Panc1 (cell line): ENCODE results near the gene PAGR1. TPM values are rescaled to one million over a fixed set of nuclear protein-coding genes. Genes with fewer than 3 reads are reported as not detected.
"Not testable (repeated sequence)": the region's sequence is repeated elsewhere in the genome, so short reads cannot be mapped to it uniquely, and the experiment has no call there.

Experiments
- ATAC-seq: fragments of 200-7000 bp; cut with Tn5 transposase; 2 replicates; pipeline ENCODE4 v1.9.1; 2020; ENCODE audit warnings: mild to moderate bottlenecking, moderate library complexity
- BruUV-seq: library from RNA; stranded (reverse); fragments of 400-500 nt; replicated peaks from 2 replicates; lab custom pipeline; 2021; lab: Mats Ljungman, UMichigan
- CTCF ChIA-PET: fragments of 300-600 bp; sonication (Branson Sonifier 250); formaldehyde crosslinking; loops from one replicate; lab custom pipeline; 2022; ENCODE audit warnings: antibody characterized with exemption; lab: Charles Lee
- POLR2A ChIA-PET: fragments of 300-600 bp; sonication (Branson Sonifier 250); formaldehyde crosslinking; loops from one replicate; lab custom pipeline; 2022; ENCODE audit warnings: antibody characterized with exemption; lab: Charles Lee
- DNase-seq: peaks from one replicate; pipeline ENCODE4 v3.0.0-alpha.2; 2010; ENCODE audit warnings: low read depth, low spot score
- H3K27ac ChIP-seq: 2 replicates; pipeline ENCODE4 v1.5.1; 2011; ENCODE audit warnings: mild to moderate bottlenecking, low read length, inconsistent platforms
- H3K27me3 ChIP-seq: fragments of 200-500 bp; sonication (Bioruptor generic); 2 replicates; pipeline ENCODE4 v1.6.0; 2014; ENCODE audit warnings: low read length, inconsistent platforms; ENCODE audit not compliant: control insufficient read depth, insufficient read depth
- H3K36me3 ChIP-seq: fragments of 200-500 bp; sonication (Bioruptor generic); 2 replicates; pipeline ENCODE4 v1.5.1; 2014; ENCODE audit warnings: inconsistent platforms, mild to moderate bottlenecking, low read length, moderate library complexity; ENCODE audit not compliant: control insufficient read depth, insufficient read depth
- H3K4me1 ChIP-seq: 2 replicates; pipeline ENCODE4 v1.5.1; 2011; ENCODE audit warnings: inconsistent platforms, mild to moderate bottlenecking, low read length, moderate library complexity; ENCODE audit not compliant: control insufficient read depth, insufficient read depth
- H3K4me3 ChIP-seq, 2 experiments: 2 replicates each; pipeline ENCODE4 v1.5.1; 2011 to 2012; ENCODE audit warnings: low read depth in 2 of 2, low read length in 2 of 2, mild to moderate bottlenecking in 2 of 2, inconsistent platforms in 1 of 2, moderate library complexity in 1 of 2
- H3K9me3 ChIP-seq: fragments of 200-500 bp; sonication (Bioruptor generic); 2 replicates; pipeline ENCODE4 v1.5.1; 2014; ENCODE audit warnings: low read depth, mild to moderate bottlenecking, inconsistent platforms, low read length, moderate library complexity; ENCODE audit not compliant: control insufficient read depth, insufficient read depth
- POLR2AphosphoS5 ChIP-seq: IDR thresholded peaks from 2 replicates; pipeline ENCODE4 v1.6.1; 2012; ENCODE audit warnings: mild to moderate bottlenecking, low read depth, low read length, moderate library complexity
- REST ChIP-seq, 2 experiments: IDR thresholded peaks; 2 replicates each; pipeline ENCODE4 v1.6.1; 2011 to 2012; ENCODE audit warnings: low read depth in 2 of 2, control low read depth in 1 of 2, low read length in 1 of 2, mild to moderate bottlenecking in 1 of 2, moderate library complexity in 1 of 2; ENCODE audit not compliant: insufficient read depth in 1 of 2
- SIN3A ChIP-seq: IDR thresholded peaks from 2 replicates; pipeline ENCODE4 v1.6.1; 2012; ENCODE audit warnings: low read depth, mild to moderate bottlenecking, low read length, moderate library complexity, borderline replicate concordance; ENCODE audit not compliant: insufficient read depth
- TCF7L2 ChIP-seq: IDR thresholded peaks from 2 replicates; pipeline ENCODE4 v1.6.1; 2011; ENCODE audit warnings: mild to moderate bottlenecking, low read depth, low read length, inconsistent platforms
- in situ Hi-C: cut with HindIII; loops from 2 replicates; pipeline ENCODE4 v1.10.0; 2016; ENCODE audit warnings: low sequenced_read_pairs, low pct_unique_long_range_greater_than_20kb
- intact Hi-C: fragments of 100-400 bp; cut with micrococcal nuclease; formaldehyde crosslinking; loops from one replicate; pipeline ENCODE4 v1.10.0; 2022; ENCODE audit not compliant: unreplicated experiment
- total RNA-seq: library from RNA; stranded (reverse); gene quantifications from one replicate; pipeline ENCODE4 v1.2.1, GENCODE V29; 2021; ENCODE audit not compliant: unreplicated experiment
- TF ChIP-seq, protein P1 (sequence below): fragments of 450-650 bp; IDR thresholded peaks from 2 replicates; pipeline ENCODE4 v1.5.1; 2017; ENCODE audit warnings: mild to moderate bottlenecking

Gene PAGR1
- total RNA-seq, 1 experiment from 2014 or later: 42.5 TPM

GRCh38 chr16:29783094-29783953, 32.6 kb upstream of the PAGR1 start:
- POLR2A ChIA-PET: not testable (repeated sequence)

GRCh38 chr16:29784157-29784556, 31.8 kb upstream of the PAGR1 start:
- Histone ChIP-seq H3K4me3 (no peak overlapping the region), H3K36me3 (no peaks in the 10 kb centered on the region), H3K27ac (no peak overlapping the region), H3K27me3 (no peaks in the 10 kb centered on the region), H3K4me1 (no peaks in the 10 kb centered on the region), H3K9me3 (no peaks in the 10 kb centered on the region)
- ChIA-PET CTCF (interaction anchor here (0.6 to 1.2 kb wide), 5 partner anchors 11 to 94 kb away, joined by 3 to 4 read pairs (median 3); no protein-coding TSS in a partner anchor), POLR2A (no interaction called here)
- DNase-seq: no peak
- TF ChIP-seq REST (IDR thresholded peaks at IDR 0.05; ENCODE audit: insufficient read depth in 1 of 2, low read depth in 2 of 2, low read length in 1 of 2): no peak
- in situ Hi-C loops: no loop called here
- ATAC-seq: no peak
- intact Hi-C loops: no loop called here
- no TSS peak for BruUV-seq

More at GRCh38 chr16:29783094-29783953, 32.6 kb upstream of the PAGR1 start:
- H3K9me3 ChIP-seq, H3K27me3 ChIP-seq, in situ Hi-C loops, H3K27ac ChIP-seq, H3K4me3 ChIP-seq, H3K4me1 ChIP-seq, ATAC-seq, intact Hi-C loops, DNase-seq, BruUV-seq, H3K36me3 ChIP-seq: not testable (repeated sequence)
- CTCF ChIA-PET: interaction anchor here (1.2 kb wide), 1 partner anchor 54 kb away, joined by 4 read pairs; no protein-coding TSS in a partner anchor

DNA sequence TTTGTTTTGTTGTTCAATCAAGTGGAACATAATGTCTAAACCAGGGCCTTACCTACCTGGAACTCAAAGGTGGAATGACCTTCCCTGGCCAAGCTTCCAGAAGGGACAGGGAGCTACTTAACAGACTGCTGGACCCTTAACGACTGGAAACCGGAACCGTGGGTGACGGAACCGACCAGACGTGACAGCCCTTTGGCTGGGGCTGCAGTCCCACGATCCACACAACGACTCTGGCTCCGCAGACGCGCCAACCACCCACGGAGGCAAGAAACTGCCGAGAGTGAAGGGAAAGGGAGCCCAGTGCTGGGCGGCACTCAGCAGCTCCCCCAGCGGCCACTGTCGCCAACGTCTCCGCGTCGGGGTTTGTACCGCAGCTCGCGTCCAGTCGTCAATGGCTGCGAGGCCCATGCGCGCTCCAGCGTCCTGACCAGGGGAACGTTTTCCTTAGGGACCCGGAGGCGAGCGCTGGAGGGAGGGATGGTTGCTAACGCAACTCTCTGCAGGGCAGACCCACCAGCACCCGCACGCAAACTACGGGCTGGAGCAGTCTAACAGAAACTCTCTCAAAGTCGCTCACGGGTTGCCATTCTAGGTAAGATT, 31.0 kb upstream of the PAGR1 start:
- no peak for DNase-seq
- Histone ChIP-seq H3K4me1 (no peaks in the 10 kb centered on the region), H3K9me3 (no peaks in the 10 kb centered on the region), H3K4me3 (peak overlapping the region in 1 of 2 experiments; percentile 24; a peak in 1 of 4 replicates), H3K36me3 (no peaks in the 10 kb centered on the region), H3K27ac (peak overlapping the region; percentile 60), H3K27me3 (no peaks in the 10 kb centered on the region)
- BruUV-seq: no TSS peak
- POLR2A ChIA-PET: no interaction called here
- CTCF ChIA-PET: interaction anchor here (0.6 to 1.2 kb wide), 5 partner anchors 12 to 95 kb away, joined by 3 to 4 read pairs (median 3); no protein-coding TSS in a partner anchor
- ATAC-seq: peak; percentile 91
- TF ChIP-seq REST (IDR thresholded peaks at IDR 0.05; ENCODE audit: insufficient read depth in 1 of 2, low read depth in 2 of 2, low read length in 1 of 2) (peak in 1 of 2 experiments; percentile 43; a peak in 1 of 4 replicates), SIN3A (no peak), TCF7L2 (no peak), POLR2AphosphoS5 (no peak)
- TF ChIP-seq, protein P1, sequence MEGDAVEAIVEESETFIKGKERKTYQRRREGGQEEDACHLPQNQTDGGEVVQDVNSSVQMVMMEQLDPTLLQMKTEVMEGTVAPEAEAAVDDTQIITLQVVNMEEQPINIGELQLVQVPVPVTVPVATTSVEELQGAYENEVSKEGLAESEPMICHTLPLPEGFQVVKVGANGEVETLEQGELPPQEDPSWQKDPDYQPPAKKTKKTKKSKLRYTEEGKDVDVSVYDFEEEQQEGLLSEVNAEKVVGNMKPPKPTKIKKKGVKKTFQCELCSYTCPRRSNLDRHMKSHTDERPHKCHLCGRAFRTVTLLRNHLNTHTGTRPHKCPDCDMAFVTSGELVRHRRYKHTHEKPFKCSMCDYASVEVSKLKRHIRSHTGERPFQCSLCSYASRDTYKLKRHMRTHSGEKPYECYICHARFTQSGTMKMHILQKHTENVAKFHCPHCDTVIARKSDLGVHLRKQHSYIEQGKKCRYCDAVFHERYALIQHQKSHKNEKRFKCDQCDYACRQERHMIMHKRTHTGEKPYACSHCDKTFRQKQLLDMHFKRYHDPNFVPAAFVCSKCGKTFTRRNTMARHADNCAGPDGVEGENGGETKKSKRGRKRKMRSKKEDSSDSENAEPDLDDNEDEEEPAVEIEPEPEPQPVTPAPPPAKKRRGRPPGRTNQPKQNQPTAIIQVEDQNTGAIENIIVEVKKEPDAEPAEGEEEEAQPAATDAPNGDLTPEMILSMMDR: peak; percentile 90
- in situ Hi-C loops: no loop called here
- intact Hi-C loops: no loop called here

DNA sequence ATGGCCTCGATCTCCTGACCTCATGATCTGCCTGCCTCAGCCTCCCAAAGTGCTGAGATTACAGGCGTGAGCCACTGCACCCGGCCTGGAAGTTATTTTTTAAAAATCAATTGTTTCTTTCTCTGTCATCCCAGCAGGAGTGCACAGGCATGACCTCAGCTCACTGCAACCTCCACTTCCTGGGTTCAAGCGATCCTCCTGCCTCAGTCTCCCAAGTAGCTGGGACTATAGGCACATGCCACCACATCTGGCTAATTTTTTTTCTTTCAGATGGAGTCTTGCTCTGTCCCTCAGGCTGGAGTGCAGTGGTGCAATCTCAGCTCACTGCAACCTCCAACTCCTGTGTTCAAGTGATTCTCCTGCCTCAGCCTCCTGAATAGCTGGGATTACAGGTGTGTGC, 28.8 kb upstream of the PAGR1 start:
- CTCF ChIA-PET, in situ Hi-C loops, ATAC-seq, H3K9me3 ChIP-seq, H3K4me1 ChIP-seq, DNase-seq, H3K27ac ChIP-seq, H3K36me3 ChIP-seq, H3K27me3 ChIP-seq, BruUV-seq, intact Hi-C loops, POLR2A ChIA-PET, H3K4me3 ChIP-seq: not testable (repeated sequence)
